NCI-H510A treated with DMSO at 0.1 percent for 48 hours (cell line): ENCODE results near the gene FAM83B.
A peak's percentile ranks its signal among the peaks of the same experiment; 100 is the strongest.
"Not testable (repeated sequence)": the region's sequence is repeated elsewhere in the genome, so short reads cannot be mapped to it uniquely, and the experiment has no call there.

Experiments
- DNase-seq: peaks from one replicate; lab custom pipeline; 2025; lab: John Stamatoyannopoulos, UW

The FAM83B gene

DNA sequence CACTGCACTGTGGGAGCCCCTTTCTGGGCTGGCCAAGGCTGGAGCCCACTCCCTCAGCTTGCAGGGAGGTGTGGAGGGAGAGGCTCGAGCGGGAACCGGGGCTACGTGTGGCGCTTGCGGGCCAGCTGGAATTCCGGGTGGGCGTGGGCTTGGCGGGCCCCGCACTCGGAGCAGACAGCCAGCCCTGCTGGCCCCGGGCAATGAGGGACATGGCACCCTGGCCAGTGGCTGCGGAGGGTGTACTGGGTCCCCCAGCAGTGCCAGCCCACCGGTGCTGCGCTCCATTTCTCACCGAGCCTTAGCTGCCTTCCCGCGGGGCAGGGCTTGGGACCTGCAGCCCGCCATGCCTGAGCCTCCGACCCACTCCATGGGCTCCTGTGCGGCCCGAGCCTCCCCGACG, 132.6 kb downstream of the FAM83B start:
- not testable (repeated sequence) for DNase-seq

DNA sequence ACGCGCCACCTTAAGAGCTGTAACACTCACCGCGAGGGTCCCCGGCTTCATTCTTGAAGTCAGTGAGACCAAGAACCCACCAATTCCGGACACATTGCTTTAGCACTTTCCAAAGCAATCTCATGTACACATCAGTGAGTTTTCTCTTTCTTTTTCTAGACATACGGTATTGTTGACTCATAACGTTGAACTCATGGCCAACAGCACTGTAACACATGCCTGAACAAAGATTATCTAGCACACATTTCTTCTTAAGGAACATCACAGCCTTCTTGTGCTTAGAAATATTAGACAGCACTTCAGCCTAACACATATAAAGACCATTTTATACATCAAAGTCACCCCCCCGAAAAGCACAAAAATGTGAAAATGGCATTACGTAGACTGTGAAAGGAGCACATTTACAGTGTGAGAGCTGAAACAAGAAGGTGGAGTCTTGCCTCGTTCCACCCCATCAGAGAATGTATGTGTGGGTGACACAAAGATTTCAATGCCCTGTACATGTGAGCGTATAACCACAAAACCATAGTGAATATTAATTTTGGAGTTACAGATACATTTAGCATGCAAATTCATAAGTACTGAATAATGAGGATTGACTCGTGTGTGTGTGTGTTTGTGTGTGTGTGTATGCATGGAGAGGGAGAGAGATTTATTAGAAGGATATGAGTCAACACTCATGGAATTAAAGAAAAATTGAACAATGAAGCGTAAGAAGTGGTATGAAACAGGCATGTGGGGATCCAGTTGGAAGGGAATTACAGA, 134.1 kb downstream of the FAM83B start:
- DNase-seq, result no peak

DNA sequence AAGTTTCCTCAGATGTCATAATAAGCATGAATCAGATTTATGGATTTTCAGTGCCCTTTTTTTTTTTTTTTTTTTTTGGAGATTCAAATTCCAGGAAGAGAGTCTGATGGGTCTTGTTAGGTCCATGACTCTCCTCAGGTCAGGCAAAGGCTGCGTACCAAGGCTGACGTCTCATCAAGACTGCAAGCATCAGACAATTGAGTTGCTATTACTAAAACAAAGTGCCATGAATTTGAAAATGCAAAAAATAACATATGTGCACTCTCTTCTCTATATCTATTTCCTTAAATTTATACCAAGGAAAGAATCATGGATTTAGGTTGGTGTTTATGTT, 134.7 kb downstream of the FAM83B start:
- DNase-seq, result no peak

DNA sequence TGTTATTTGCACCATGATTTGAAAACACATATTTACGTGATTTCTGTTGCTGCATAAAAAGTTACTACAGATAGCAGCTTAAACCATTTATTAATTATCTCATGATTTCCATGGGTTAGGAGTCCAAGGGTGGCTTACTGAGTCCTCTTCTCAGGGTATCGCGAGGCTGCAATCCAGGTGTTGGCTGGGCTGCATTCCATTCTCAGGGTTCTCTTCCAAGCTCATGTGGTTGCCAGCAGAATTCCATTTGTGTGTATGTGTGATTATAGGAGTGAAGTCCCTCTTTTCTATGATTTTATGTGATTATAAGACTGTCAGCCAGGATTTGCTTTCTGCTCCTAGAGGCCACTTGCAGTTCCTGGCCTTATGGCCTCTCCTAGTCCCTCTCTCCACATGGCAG, 135.1 kb downstream of the FAM83B start:
- no peak for DNase-seq

DNA sequence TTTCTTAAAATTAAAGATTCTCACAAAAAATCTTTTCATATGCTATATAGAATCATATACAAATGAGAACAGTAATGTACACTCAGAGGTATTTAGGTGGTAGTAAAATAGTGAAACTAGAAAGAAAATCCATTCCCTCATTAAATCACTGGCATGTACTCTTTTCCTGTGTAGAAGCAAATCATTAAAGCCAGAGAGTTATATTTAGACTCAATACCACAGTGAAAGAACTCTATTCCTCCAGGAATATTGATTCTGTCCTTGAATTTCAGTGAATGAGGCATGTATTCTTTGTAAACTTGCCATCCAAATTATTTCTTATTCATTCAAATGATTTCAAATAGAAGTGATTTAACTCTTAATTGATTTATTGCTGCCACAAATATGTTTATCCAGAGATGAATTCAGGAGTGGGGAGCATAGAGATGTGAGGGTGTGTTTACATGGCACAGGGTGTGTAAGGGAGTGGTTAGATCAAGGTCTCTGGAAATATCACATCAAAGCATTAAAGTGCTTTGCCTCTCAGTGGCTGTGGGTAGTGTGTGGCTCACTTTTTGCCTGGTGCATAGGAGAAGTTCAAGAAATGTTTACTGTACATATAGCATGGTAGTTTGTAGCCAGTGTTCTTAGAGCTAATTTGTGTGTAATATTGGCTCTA, 141.2 kb downstream of the FAM83B start:
- DNase-seq, result no peak

DNA sequence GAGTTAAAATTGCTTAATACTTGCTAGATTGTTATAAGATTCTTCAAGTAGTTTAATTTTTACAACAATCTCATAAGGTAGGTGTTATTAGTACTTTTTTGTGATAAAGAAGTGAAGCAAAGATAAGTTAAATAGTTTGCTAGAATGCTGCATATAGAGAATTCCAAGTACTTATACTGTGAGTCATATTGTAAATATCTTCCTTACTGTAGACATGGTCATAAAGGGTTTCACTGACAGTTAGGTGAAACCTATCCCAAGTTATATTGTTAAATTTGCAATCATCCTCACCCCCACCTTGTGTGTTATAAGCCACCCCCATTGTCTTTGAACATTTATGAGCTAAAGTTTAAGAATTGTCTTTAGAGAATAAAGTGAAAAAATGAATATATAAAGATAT, 142.0 kb downstream of the FAM83B start:
- no peak for DNase-seq

DNA sequence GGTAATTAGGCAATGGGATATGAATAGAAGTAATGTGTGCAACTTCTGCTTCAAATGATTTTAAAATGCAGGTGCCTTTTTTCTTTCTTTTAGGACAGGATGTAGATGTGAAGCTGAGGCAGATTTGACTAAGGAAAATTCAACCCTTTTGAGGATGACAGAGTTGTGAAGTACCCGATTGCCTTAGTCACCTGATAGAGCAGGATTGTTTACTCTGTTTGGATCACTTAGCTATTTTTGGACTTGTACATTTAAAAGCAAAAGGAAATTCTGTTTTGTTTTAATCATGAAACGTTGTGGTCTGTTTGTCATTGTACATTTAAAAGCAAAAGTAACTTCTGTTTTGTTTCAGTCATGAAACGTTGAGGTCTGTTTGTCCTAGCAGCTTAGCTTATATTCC, 143.4 kb downstream of the FAM83B start:
- peak; percentile 42 for DNase-seq
